Panc1 (cell line): ENCODE data around the gene PDILT.

Experiments
- CTCF ChIP-seq: fragments of 450-650 bp; IDR thresholded peaks from 2 replicates; pipeline ENCODE4 v1.5.1; 2017; ENCODE audit warnings: mild to moderate bottlenecking
- POLR2AphosphoS5 ChIP-seq: IDR thresholded peaks from 2 replicates; pipeline ENCODE4 v1.6.1; 2012; ENCODE audit warnings: mild to moderate bottlenecking, low read depth, low read length, moderate library complexity
- REST ChIP-seq, 2 experiments: IDR thresholded peaks; 2 replicates each; pipeline ENCODE4 v1.6.1; 2011 to 2012; ENCODE audit warnings: low read depth in 2 of 2, control low read depth in 1 of 2, low read length in 1 of 2, mild to moderate bottlenecking in 1 of 2, moderate library complexity in 1 of 2; ENCODE audit not compliant: insufficient read depth in 1 of 2

GRCh38 chr16:20401475-20402016 lies 3.0 kb downstream of the PDILT start:
- TF ChIP-seq POLR2AphosphoS5 (no peak), CTCF (no peak), REST (IDR thresholded peaks at IDR 0.05; ENCODE audit: insufficient read depth in 1 of 2, low read depth in 2 of 2, low read length in 1 of 2) (no peak)
